Gastrocnemius medialis (tissue), 4 donors: ENCODE data around the gene CHCHD6. TPM values are rescaled to one million over a fixed set of nuclear protein-coding genes. Genes with fewer than 3 reads are reported as not detected.
"Not testable (repeated sequence)": the region's sequence is repeated elsewhere in the genome, so short reads cannot be mapped to it uniquely, and the experiment has no call there.

Experiments used
- ATAC-seq, 2 donors: fragments of 150-250 bp; one replicate each; pipeline ENCODE4 v1.9.1; 2016
- DNase-seq, 2 donors: peaks; one replicate each; pipeline ENCODE4 v3.0.0-alpha.2; 2019
- H3K27ac ChIP-seq, 4 donors: fragments of 200-600 bp; sonication (generic); 1 replicate in 1 of 4; 2 replicates in 3 of 4; pipeline ENCODE4 v1.5.1; 2016 to 2018; ENCODE audit warnings: mild to moderate bottlenecking in 2 of 4, moderate library complexity in 1 of 4
- H3K27me3 ChIP-seq, 3 donors: fragments of 200-600 bp; sonication (generic) in 2 of 3; 1 replicate in 1 of 3; 2 replicates in 2 of 3; pipeline versions ENCODE4 v1.5.1 to v1.6.0; 2016 to 2019; ENCODE audit warnings: mild to moderate bottlenecking in 1 of 3, moderate library complexity in 1 of 3
- H3K36me3 ChIP-seq, 2 donors: fragments of 200-600 bp; sonication (generic) in 1 of 2; one replicate each; pipeline ENCODE4 v1.5.1; 2017 to 2018
- H3K4me1 ChIP-seq, 2 donors: fragments of 200-600 bp; sonication (generic) in 1 of 2; one replicate each; pipeline ENCODE4 v1.5.1; 2016 to 2017; ENCODE audit warnings: mild to moderate bottlenecking in 2 of 2
- H3K4me3 ChIP-seq, 4 donors: fragments of 200-600 bp; sonication (generic) in 3 of 4; 1 replicate in 1 of 4; 2 replicates in 3 of 4; pipeline ENCODE4 v1.5.1; 2016 to 2019; ENCODE audit warnings: mild to moderate bottlenecking in 2 of 4
- H3K9me3 ChIP-seq, 3 donors: fragments of 200-600 bp; sonication (generic) in 2 of 3; 1 replicate in 1 of 3; 2 replicates in 2 of 3; pipeline ENCODE4 v1.5.1; 2016 to 2019
- POLR2A ChIP-seq, 2 donors: fragments of 450-650 bp; IDR thresholded peaks; one replicate each; pipeline ENCODE4 v1.6.1; 2017; ENCODE audit warnings: antibody characterized with exemption in 2 of 2, mild to moderate bottlenecking in 2 of 2, moderate library complexity in 2 of 2
- in situ Hi-C, 4 donors: fragments of 200-750 bp; cut with MboI; loops; one replicate each; pipeline versions ENCODE4 v1.15.0 to v1.8.0; 2017; ENCODE audit warnings: low sequenced_read_pairs in 4 of 4
- intact Hi-C: fragments of 100-400 bp; cut with DNase I; formaldehyde crosslinking; loops from one replicate; pipeline ENCODE4 v1.15.1; 2023; ENCODE audit warnings: low total_unique reads
- total RNA-seq, 4 donors: library from RNA; depleted of rRNA; stranded (reverse); fragments of >200 nt; gene quantifications; one replicate each; pipeline versions ENCODE4 v1.1.0 to v1.2.3, GENCODE V29; 2016
- TF ChIP-seq, protein P1 (sequence below), 5 experiments: fragments of 450-650 bp in 3 of 5; fragments of 200-600 bp in 2 of 5; sonication (generic) in 2 of 5; IDR thresholded peaks in 4 of 5; conservative IDR thresholded peaks in 1 of 5; 1 replicate in 4 of 5; 2 replicates in 1 of 5; pipeline ENCODE4 v1.5.1; 2016 to 2019; ENCODE audit warnings: antibody characterized with exemption in 5 of 5, mild to moderate bottlenecking in 3 of 5, moderate library complexity in 3 of 5

Gene CHCHD6
- total RNA-seq, 4 donors from 2014 or later = 2.7 to 4.2 (median 3.4) TPM

DNA sequence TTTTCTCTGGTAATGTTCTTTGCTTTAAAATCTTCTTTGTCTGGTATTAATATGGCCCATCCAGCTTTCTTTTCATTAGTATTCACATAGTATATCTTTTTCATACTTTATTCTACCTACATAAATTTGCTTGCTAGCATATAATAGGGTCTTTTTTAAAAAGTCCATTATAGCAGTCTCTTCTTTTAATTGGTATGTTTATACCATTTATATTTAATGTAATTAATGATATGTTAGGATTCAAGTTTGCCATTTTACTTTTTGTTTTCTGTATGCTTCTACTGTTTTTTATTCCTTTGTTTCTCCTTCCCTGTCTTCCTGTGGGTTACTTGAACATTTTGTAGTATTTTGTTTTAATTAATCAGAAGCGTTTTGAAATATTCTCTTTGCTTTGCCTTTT lies 89.0 kb downstream of the CHCHD6 start:
- no peak overlapping the region for H3K27ac ChIP-seq
- no peaks in the 10 kb centered on the region for H3K9me3 ChIP-seq
- no peak overlapping the region for H3K4me3 ChIP-seq
- H3K4me1 ChIP-seq = no peaks in the 10 kb centered on the region
- TF ChIP-seq, protein P1, sequence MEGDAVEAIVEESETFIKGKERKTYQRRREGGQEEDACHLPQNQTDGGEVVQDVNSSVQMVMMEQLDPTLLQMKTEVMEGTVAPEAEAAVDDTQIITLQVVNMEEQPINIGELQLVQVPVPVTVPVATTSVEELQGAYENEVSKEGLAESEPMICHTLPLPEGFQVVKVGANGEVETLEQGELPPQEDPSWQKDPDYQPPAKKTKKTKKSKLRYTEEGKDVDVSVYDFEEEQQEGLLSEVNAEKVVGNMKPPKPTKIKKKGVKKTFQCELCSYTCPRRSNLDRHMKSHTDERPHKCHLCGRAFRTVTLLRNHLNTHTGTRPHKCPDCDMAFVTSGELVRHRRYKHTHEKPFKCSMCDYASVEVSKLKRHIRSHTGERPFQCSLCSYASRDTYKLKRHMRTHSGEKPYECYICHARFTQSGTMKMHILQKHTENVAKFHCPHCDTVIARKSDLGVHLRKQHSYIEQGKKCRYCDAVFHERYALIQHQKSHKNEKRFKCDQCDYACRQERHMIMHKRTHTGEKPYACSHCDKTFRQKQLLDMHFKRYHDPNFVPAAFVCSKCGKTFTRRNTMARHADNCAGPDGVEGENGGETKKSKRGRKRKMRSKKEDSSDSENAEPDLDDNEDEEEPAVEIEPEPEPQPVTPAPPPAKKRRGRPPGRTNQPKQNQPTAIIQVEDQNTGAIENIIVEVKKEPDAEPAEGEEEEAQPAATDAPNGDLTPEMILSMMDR (IDR thresholded peaks at IDR 0.05 in 4 of 5, conservative IDR thresholded peaks at IDR 0.05 in 1 of 5) = no peak
- no peak for TF ChIP-seq POLR2A (IDR thresholded peaks at IDR 0.05)
- no peaks in the 10 kb centered on the region for H3K27me3 ChIP-seq
- in situ Hi-C loops (no loop called here), intact Hi-C loops (no loop called here)
- no peak for DNase-seq
- ATAC-seq = no peak
- H3K36me3 ChIP-seq = no peaks in the 10 kb centered on the region

- Histone ChIP-seq H3K27me3 (no peaks in the 10 kb centered on the region), H3K4me3 (no peak overlapping the region), H3K27ac (no peak overlapping the region), H3K4me1 (no peaks in the 10 kb centered on the region), H3K9me3 (no peaks in the 10 kb centered on the region), H3K36me3 (no peaks in the 10 kb centered on the region)
- intact Hi-C loops = no loop called here
- in situ Hi-C loops = no loop called here
- TF ChIP-seq, protein P1 (IDR thresholded peaks at IDR 0.05 in 4 of 5, conservative IDR thresholded peaks at IDR 0.05 in 1 of 5) = no peak
- no peak for TF ChIP-seq POLR2A (IDR thresholded peaks at IDR 0.05)
- no peak for DNase-seq
- no peak for ATAC-seq
Observed at GRCh38 chr3:126797563-126797962, 93.5 kb downstream of the CHCHD6 start.

- TF ChIP-seq, protein P1 (IDR thresholded peaks at IDR 0.05 in 4 of 5, conservative IDR thresholded peaks at IDR 0.05 in 1 of 5) = no peak
- no peak for TF ChIP-seq POLR2A (IDR thresholded peaks at IDR 0.05)
- H3K36me3 ChIP-seq = no peaks in the 10 kb centered on the region
- H3K27ac ChIP-seq = no peak overlapping the region
- H3K4me3 ChIP-seq = no peak overlapping the region
- no peaks in the 10 kb centered on the region for H3K9me3 ChIP-seq
- no peaks in the 10 kb centered on the region for H3K4me1 ChIP-seq
- DNase-seq (no peak), ATAC-seq (no peak)
- in situ Hi-C loops = no loop called here
- intact Hi-C loops = no loop called here
- no peaks in the 10 kb centered on the region for H3K27me3 ChIP-seq
Observed at GRCh38 chr3:126798521-126798920, 94.5 kb downstream of the CHCHD6 start.

DNA sequence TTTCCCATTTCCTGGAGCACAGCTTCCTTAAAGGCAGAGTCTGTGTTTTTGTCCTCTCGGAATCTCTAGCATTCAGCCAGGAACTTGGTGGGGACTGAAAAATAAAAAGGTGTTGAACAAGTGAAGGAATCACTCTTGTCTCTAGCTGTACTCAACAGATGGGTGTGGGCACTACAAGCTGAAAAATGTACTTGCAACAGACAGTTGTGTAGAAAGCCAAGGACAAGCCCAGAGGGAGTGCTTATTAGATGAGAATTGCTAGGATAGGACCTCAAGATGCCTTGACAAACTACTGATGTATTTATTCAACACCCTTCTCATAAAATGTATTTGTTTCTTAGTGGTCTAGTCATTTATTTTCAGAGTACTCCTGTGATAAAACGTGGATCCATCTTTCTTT lies 95.1 kb downstream of the CHCHD6 start:
- DNase-seq (no peak), ATAC-seq (no peak)
- Histone ChIP-seq H3K9me3 (no peaks in the 10 kb centered on the region), H3K27ac (no peak overlapping the region), H3K4me1 (no peaks in the 10 kb centered on the region), H3K4me3 (no peak overlapping the region), H3K36me3 (no peaks in the 10 kb centered on the region), H3K27me3 (no peaks in the 10 kb centered on the region)
- intact Hi-C loops = no loop called here
- TF ChIP-seq, protein P1 (IDR thresholded peaks at IDR 0.05 in 4 of 5, conservative IDR thresholded peaks at IDR 0.05 in 1 of 5) = no peak
- no peak for TF ChIP-seq POLR2A (IDR thresholded peaks at IDR 0.05)
- in situ Hi-C loops = no loop called here

- H3K4me3 ChIP-seq, in situ Hi-C loops, H3K27ac ChIP-seq, H3K4me1 ChIP-seq, ATAC-seq, H3K36me3 ChIP-seq, H3K9me3 ChIP-seq, intact Hi-C loops, H3K27me3 ChIP-seq, DNase-seq: not testable (repeated sequence)
Observed at GRCh38 chr3:126801312-126801711, 97.3 kb downstream of the CHCHD6 start.
